H9 (cell line): Measurements from ENCODE around the gene RBM19. TPM values are rescaled to one million over a fixed set of nuclear protein-coding genes. Genes with fewer than 3 reads are reported as not detected.

Experiments used
- DNase-seq: peaks from one replicate; pipeline ENCODE4 v3.0.0-alpha.2; 2017
- H2AFZ ChIP-seq: one replicate; pipeline ENCODE4 v1.6.1; 2013; ENCODE audit warnings: mild to moderate bottlenecking, low read length, control low read depth, moderate library complexity
- H2AK5ac ChIP-seq: 2 replicates; pipeline ENCODE4 v1.6.1; 2013; ENCODE audit warnings: low read length, control low read depth, mixed read lengths; ENCODE audit not compliant: insufficient read length
- H2BK120ac ChIP-seq: one replicate; pipeline ENCODE4 v1.6.1; 2013; ENCODE audit warnings: low read depth, mild to moderate bottlenecking, low read length, control low read depth, inconsistent platforms; ENCODE audit not compliant: poor library complexity, severe bottlenecking
- H2BK12ac ChIP-seq: 2 replicates; pipeline ENCODE4 v1.6.1; 2013; ENCODE audit warnings: low read length, control low read depth, mixed read lengths, low read depth; ENCODE audit not compliant: insufficient read length
- H2BK15ac ChIP-seq: 2 replicates; pipeline ENCODE4 v1.6.1; 2013; ENCODE audit warnings: low read depth, low read length, control low read depth
- H2BK20ac ChIP-seq: one replicate; pipeline ENCODE4 v1.6.1; 2013; ENCODE audit warnings: low read depth, mild to moderate bottlenecking, low read length, control low read depth, inconsistent platforms; ENCODE audit not compliant: poor library complexity, severe bottlenecking
- H2BK5ac ChIP-seq: 2 replicates; pipeline ENCODE4 v1.6.1; 2013; ENCODE audit warnings: low read length, control low read depth, mixed read lengths; ENCODE audit not compliant: insufficient read length
- H3K14ac ChIP-seq: 2 replicates; pipeline ENCODE4 v1.6.1; 2013; ENCODE audit warnings: low read length, control low read depth; ENCODE audit not compliant: insufficient read depth
- H3K18ac ChIP-seq: 2 replicates; pipeline ENCODE4 v1.6.1; 2013; ENCODE audit warnings: low read depth, mild to moderate bottlenecking, mixed read lengths, low read length, control low read depth; ENCODE audit not compliant: insufficient read length
- H3K23ac ChIP-seq: 2 replicates; pipeline ENCODE4 v1.6.1; 2013; ENCODE audit warnings: low read length, control low read depth, mixed read lengths, low read depth; ENCODE audit not compliant: insufficient read length
- H3K23me2 ChIP-seq: 2 replicates; pipeline ENCODE4 v1.6.1; 2013; ENCODE audit warnings: low read depth, mild to moderate bottlenecking, mixed read lengths, low read length, control low read depth; ENCODE audit not compliant: insufficient read length, poor library complexity, severe bottlenecking
- H3K27ac ChIP-seq: 2 replicates; pipeline ENCODE4 v1.5.1; 2013; ENCODE audit warnings: low read length, control low read depth, mixed read lengths, low read depth; ENCODE audit not compliant: insufficient read length
- H3K27me3 ChIP-seq: 2 replicates; pipeline ENCODE4 v1.6.1; 2013; ENCODE audit warnings: low read length, control low read depth, inconsistent platforms; ENCODE audit not compliant: insufficient read depth
- H3K4ac ChIP-seq: 2 replicates; pipeline ENCODE4 v1.6.1; 2013; ENCODE audit warnings: low read depth, mild to moderate bottlenecking, control low read depth, inconsistent platforms, low read length, moderate library complexity
- H3K4me1 ChIP-seq: 2 replicates; pipeline ENCODE4 v1.6.1; 2013; ENCODE audit warnings: low read length, control low read depth, inconsistent platforms; ENCODE audit not compliant: insufficient read depth
- H3K4me2 ChIP-seq: 2 replicates; pipeline ENCODE4 v1.6.1; 2013; ENCODE audit warnings: low read length, control low read depth, mixed read lengths; ENCODE audit not compliant: insufficient read length, insufficient read depth
- H3K56ac ChIP-seq: 2 replicates; pipeline ENCODE4 v1.6.1; 2013; ENCODE audit warnings: low read depth, mild to moderate bottlenecking, mixed read lengths, low read length, control low read depth; ENCODE audit not compliant: insufficient read length
- H3K79me1 ChIP-seq: 2 replicates; pipeline ENCODE4 v1.6.1; 2013; ENCODE audit warnings: low read depth, mild to moderate bottlenecking, moderate library complexity, low read length, control low read depth, inconsistent platforms; ENCODE audit not compliant: insufficient read depth, poor library complexity, severe bottlenecking
- H3K79me2 ChIP-seq: 2 replicates; pipeline ENCODE4 v1.6.1; 2013; ENCODE audit warnings: low read length, control low read depth, inconsistent platforms; ENCODE audit not compliant: insufficient read depth
- H3K9ac ChIP-seq: 2 replicates; pipeline ENCODE4 v1.6.1; 2013; ENCODE audit warnings: low read length, control low read depth, mixed read lengths; ENCODE audit not compliant: insufficient read length; ENCODE audit errors: extremely low read depth
- H3K9me3 ChIP-seq: one replicate; pipeline ENCODE4 v1.6.1; 2013; ENCODE audit warnings: low read depth, low read length, inconsistent platforms; ENCODE audit not compliant: control insufficient read depth
- H3T11ph ChIP-seq: one replicate; pipeline ENCODE4 v1.6.1; 2013; ENCODE audit warnings: mild to moderate bottlenecking, low read length, control low read depth, inconsistent platforms
- H4K20me1 ChIP-seq: one replicate; pipeline ENCODE4 v1.6.1; 2013; ENCODE audit not compliant: control insufficient read depth, insufficient read length, insufficient read depth
- H4K5ac ChIP-seq: 2 replicates; pipeline ENCODE4 v1.6.1; 2013; ENCODE audit warnings: low read depth, mild to moderate bottlenecking, mixed read lengths, low read length, control low read depth; ENCODE audit not compliant: insufficient read length
- H4K8ac ChIP-seq: replicated peaks from 2 replicates; pipeline ENCODE4 v1.6.1; 2013; ENCODE audit warnings: low read length, control low read depth, mixed read lengths, low read depth; ENCODE audit not compliant: insufficient read length
- H4K91ac ChIP-seq: 2 replicates; pipeline ENCODE4 v1.6.1; 2013; ENCODE audit warnings: low read depth, mild to moderate bottlenecking, moderate library complexity, mixed read lengths, low read length, control low read depth; ENCODE audit not compliant: insufficient read length
- H3K27ac Mint-ChIP-seq, 3 experiments: 2 replicates in 2 of 3; 3 replicates in 1 of 3; pipeline ENCODE4 v1.8.0; 2020 to 2021; ENCODE audit warnings: mixed read lengths in 3 of 3, mild to moderate bottlenecking in 1 of 3, moderate library complexity in 1 of 3
- H3K27me3 Mint-ChIP-seq: 2 replicates; pipeline ENCODE4 v1.8.0; 2021; ENCODE audit warnings: low read depth, mild to moderate bottlenecking, moderate library complexity, mixed read lengths
- H3K36me3 Mint-ChIP-seq, 3 experiments: 2 replicates in 2 of 3; 3 replicates in 1 of 3; pipeline ENCODE4 v1.8.0; 2020 to 2021; ENCODE audit warnings: low read depth in 3 of 3, mixed read lengths in 3 of 3; ENCODE audit not compliant: insufficient read depth in 1 of 3
- H3K4me1 Mint-ChIP-seq, 2 experiments: 2 replicates each; pipeline ENCODE4 v1.8.0; 2020; ENCODE audit warnings: mixed read lengths in 2 of 2
- H3K4me3 Mint-ChIP-seq, 2 experiments: 2 replicates in 1 of 2; 3 replicates in 1 of 2; pipeline ENCODE4 v1.8.0; 2020 to 2021; ENCODE audit warnings: mild to moderate bottlenecking in 2 of 2, mixed read lengths in 2 of 2, moderate library complexity in 1 of 2
- H3K9me3 Mint-ChIP-seq, 2 experiments: 2 replicates in 1 of 2; 3 replicates in 1 of 2; pipeline ENCODE4 v1.8.0; 2020; ENCODE audit warnings: mild to moderate bottlenecking in 2 of 2, mixed read lengths in 2 of 2, moderate library complexity in 1 of 2
- CTCF ChIP-seq: fragments of 200-600 bp; sonication (generic); conservative IDR thresholded peaks from 3 replicates; pipeline ENCODE4 v1.8.0; 2021; ENCODE audit warnings: antibody characterized with exemption, mild to moderate bottlenecking
- WGBS: extraction: QIAGEN DNeasy Blood & Tissue Kit; methylation state at CpG from one replicate; pipeline ENCODE4 v1.1.7; 2013; ENCODE audit warnings: missing lambda C conversion rate, low lambda C conversion rate, mixed read lengths; ENCODE audit not compliant: insufficient read length; ENCODE audit errors: extremely low coverage; 5-methylcytosine and 5-hydroxymethylcytosine counted together
- total RNA-seq: library from RNA; stranded (reverse); gene quantifications from 2 replicates; pipeline ENCODE4 v1.2.1, GENCODE V29; 2021

RBM19 gene
- total RNA-seq, 1 experiment from 2014 or later = 32.2 TPM

- no peaks in the 10 kb centered on the region for H4K20me1 ChIP-seq
- H3K9me3 Mint-ChIP-seq = no peaks in the 10 kb centered on the region
- H2BK5ac ChIP-seq = no peak overlapping the region
- H3K23me2 ChIP-seq = no peaks in the 10 kb centered on the region
- H3K14ac ChIP-seq = no peak overlapping the region
- peaks cover 38 to 70% (median 42%) of the 10 kb centered on the region in 3 experiments; a peak in 6 of 7 replicates for H3K36me3 Mint-ChIP-seq
- no peaks in the 10 kb centered on the region for H3K4me1 Mint-ChIP-seq
- no peak overlapping the region for H3K27ac ChIP-seq
- no peak overlapping the region for H2AK5ac ChIP-seq
- H3K27ac Mint-ChIP-seq = no peak overlapping the region
- no CpG with 5 or more reads among the region's 17 CpGs for WGBS
- H2BK120ac ChIP-seq = no peak overlapping the region
- no peak overlapping the region for H3K23ac ChIP-seq
- no peak overlapping the region for H3K4me3 Mint-ChIP-seq
- H3K79me2 ChIP-seq = no peaks in the 10 kb centered on the region
- no peaks in the 10 kb centered on the region for H3K27me3 ChIP-seq
- H3K4me2 ChIP-seq = no peak overlapping the region
- no peak overlapping the region for H4K91ac ChIP-seq
- no peaks in the 10 kb centered on the region for H3K9me3 ChIP-seq
- no peaks in the 10 kb centered on the region for H3K27me3 Mint-ChIP-seq
- TF ChIP-seq CTCF = no peak
- H3K9ac ChIP-seq = no peak overlapping the region
- no peaks in the 10 kb centered on the region for H3K79me1 ChIP-seq
- H2AFZ ChIP-seq = no peak overlapping the region
- H3K18ac ChIP-seq = no peak overlapping the region
- no peak overlapping the region for H2BK12ac ChIP-seq
- DNase-seq = no peak
- H3K4me1 ChIP-seq = no peaks in the 10 kb centered on the region
- no peak overlapping the region for H3K56ac ChIP-seq
- no peak overlapping the region for H2BK20ac ChIP-seq
- H4K5ac ChIP-seq = no peak overlapping the region
- H3K4ac ChIP-seq = no peak overlapping the region
- H3T11ph ChIP-seq = no peak overlapping the region
- no peak overlapping the region for H2BK15ac ChIP-seq
- H4K8ac ChIP-seq = no peak overlapping the region
Measured at GRCh38 chr12:113948151-113948914, 17.8 kb downstream of the RBM19 start.
